Astrocyte of the hippocampus (primary cell): ENCODE results near the gene DNAH1.
"Not testable (repeated sequence)": the region's sequence is repeated elsewhere in the genome, so short reads cannot be mapped to it uniquely, and the experiment has no call there.

ENCODE experiments used
- DNase-seq: peaks from one replicate; pipeline ENCODE4 v3.0.0; 2011; ENCODE audit warnings: low read depth, low spot score

Gene DNAH1

GRCh38 chr3:52315977-52316764 is at the start of gene DNAH1:
Gene DNAH1 (plus strand): TSS chr3:52316319. CDS start chr3:52322443, 6,124 bp downstream.
- DNase-seq: no peak

- DNase-seq: no peak
Observed at GRCh38 chr3:52268036-52268435, 48.1 kb upstream of the DNAH1 start.

GRCh38 chr3:52269776-52270175 is 46.3 kb upstream of the DNAH1 start:
- no peak for DNase-seq

GRCh38 chr3:52270252-52270754 is 45.8 kb upstream of the DNAH1 start:
- DNase-seq: no peak

- DNase-seq: not testable (repeated sequence)
Observed at GRCh38 chr3:52272172-52272571, 43.9 kb upstream of the DNAH1 start.

- DNase-seq: no peak
Observed at GRCh38 chr3:52272831-52273230, 43.3 kb upstream of the DNAH1 start.

GRCh38 chr3:52274781-52275180 is 41.3 kb upstream of the DNAH1 start:
- DNase-seq: not testable (repeated sequence)

GRCh38 chr3:52277071-52277964 is 38.8 kb upstream of the DNAH1 start:
- DNase-seq: peak; percentile 77

GRCh38 chr3:52277972-52278509 is 38.1 kb upstream of the DNAH1 start:
- no peak for DNase-seq

GRCh38 chr3:52278510-52279069 is 37.5 kb upstream of the DNAH1 start, which contains the start of gene WDR82:
Gene WDR82 (minus strand): TSS chr3:52278649. CDS start chr3:52278361, 288 bp downstream.
- peak; percentile 98 for DNase-seq

- no peak for DNase-seq
Observed at GRCh38 chr3:52279596-52279995, 36.5 kb upstream of the DNAH1 start.

- peak; percentile 72 for DNase-seq
Observed at GRCh38 chr3:52280050-52280461, 36.1 kb upstream of the DNAH1 start.

GRCh38 chr3:52281981-52282801 is 33.9 kb upstream of the DNAH1 start:
- peak; percentile 36 for DNase-seq

GRCh38 chr3:52283306-52283705 is 32.8 kb upstream of the DNAH1 start:
- DNase-seq: no peak

GRCh38 chr3:52284051-52284450 is 32.1 kb upstream of the DNAH1 start:
- not testable (repeated sequence) for DNase-seq

GRCh38 chr3:52286777-52287110 is 29.4 kb upstream of the DNAH1 start:
- DNase-seq: peak; percentile 14

- DNase-seq: no peak
Observed at GRCh38 chr3:52288674-52289073, 27.4 kb upstream of the DNAH1 start.

GRCh38 chr3:52289338-52289746 is 26.8 kb upstream of the DNAH1 start:
- DNase-seq: no peak

- DNase-seq: no peak
Observed at GRCh38 chr3:52289747-52290595, 26.1 kb upstream of the DNAH1 start.
